Measurements from ENCODE around the gene ABCF3.

Gene ABCF3

DNA sequence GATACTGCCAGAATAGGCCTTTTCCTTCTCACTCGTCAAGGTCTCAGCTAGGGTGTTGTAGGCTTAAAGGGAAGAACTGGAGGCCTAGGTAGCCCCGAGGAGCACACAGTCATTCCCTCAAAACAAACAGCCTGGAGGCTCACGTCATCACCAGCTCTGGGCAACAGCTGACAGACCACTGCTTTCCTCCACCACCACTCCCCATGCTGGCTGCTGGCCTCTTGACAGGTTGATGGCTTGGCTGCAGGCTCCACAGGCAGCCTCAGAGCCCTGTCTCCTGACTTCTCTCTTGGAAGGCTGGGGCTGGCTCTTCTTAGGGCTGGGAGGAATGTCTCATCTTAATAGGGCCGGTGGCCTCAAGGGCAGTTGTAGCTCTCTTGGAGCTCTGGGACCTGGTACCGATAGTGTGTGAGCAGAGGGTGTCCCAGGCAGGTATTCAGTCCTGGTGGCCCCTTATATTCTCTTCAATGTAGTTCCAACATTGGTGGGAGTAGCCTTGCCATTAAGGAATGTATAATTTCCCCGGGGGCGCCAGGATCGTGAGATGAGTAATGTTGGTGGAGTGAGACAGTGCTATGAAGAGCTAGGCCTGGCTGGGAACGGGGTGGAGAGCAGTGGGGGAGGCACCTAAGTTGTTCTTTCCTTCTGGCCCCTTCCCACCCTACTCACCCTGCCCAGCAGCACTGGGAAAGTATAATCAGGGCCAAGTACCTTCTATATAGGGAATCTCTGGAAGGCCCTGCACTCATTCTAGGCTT lies 17.5 kb upstream of the ABCF3 start:
- DNase-seq: peak; percentile 81

GRCh38 chr3:184169896-184170875 lies 15.8 kb upstream of the ABCF3 start:
- no peak for DNase-seq

DNA sequence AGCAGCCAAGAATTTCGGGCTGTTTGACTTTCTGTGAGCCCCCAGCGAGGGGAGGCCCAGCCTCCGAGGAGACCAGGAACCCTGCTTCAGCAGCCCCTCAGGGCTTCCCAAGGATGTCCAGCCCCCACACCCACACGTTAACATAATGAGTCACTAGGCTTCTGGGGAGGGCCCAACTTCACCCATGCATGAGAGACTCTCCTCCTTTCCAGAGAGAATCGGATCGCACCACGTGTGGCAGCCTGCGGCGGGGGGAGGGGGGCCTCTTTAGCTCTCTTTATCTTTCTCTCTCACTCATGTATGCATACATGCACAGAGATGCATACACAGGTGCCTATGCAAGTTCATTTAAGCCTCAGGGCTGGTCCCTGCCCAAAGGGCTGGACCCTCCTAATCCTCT lies 14.4 kb upstream of the ABCF3 start:
- peak; percentile 63 for DNase-seq

GRCh38 chr3:184172681-184173373 lies 13.2 kb upstream of the ABCF3 start:
- DNase-seq: peak; percentile 82

DNA sequence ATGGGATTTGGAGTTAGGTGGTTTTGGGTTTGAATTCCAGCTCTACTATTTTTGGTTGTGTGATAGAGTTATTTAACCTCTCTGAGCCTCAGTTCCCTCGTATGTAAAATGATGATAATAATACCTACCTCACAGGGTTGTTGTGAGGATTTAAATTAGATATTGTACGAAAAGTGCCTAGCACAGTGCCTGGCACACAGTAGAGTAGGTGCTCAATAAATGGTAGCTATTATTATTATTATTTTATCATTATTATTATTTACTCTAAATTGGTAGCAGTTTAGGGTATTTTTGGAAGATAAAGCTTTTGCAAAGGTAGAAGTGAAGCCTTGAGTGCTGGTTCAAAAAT lies 12.7 kb upstream of the ABCF3 start:
- DNase-seq: no peak

DNA sequence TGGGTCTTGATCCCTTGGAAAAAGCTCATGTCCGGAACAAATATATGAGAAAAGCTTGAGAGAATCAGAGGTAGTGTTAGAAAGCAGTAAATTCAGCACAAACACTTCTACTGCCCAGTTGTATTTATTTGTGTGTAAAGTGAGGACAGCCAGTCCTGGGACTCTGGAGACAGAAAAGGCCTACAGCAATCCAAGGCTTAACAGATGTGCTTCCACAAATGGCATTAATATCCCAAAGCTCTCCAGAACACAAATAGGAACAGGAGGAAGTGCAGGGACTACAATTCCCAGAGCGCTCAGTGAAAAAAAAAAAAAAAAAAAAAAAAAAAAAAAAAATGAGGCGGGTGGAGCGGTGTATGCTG lies 11.7 kb upstream of the ABCF3 start:
- DNase-seq: no peak

DNA sequence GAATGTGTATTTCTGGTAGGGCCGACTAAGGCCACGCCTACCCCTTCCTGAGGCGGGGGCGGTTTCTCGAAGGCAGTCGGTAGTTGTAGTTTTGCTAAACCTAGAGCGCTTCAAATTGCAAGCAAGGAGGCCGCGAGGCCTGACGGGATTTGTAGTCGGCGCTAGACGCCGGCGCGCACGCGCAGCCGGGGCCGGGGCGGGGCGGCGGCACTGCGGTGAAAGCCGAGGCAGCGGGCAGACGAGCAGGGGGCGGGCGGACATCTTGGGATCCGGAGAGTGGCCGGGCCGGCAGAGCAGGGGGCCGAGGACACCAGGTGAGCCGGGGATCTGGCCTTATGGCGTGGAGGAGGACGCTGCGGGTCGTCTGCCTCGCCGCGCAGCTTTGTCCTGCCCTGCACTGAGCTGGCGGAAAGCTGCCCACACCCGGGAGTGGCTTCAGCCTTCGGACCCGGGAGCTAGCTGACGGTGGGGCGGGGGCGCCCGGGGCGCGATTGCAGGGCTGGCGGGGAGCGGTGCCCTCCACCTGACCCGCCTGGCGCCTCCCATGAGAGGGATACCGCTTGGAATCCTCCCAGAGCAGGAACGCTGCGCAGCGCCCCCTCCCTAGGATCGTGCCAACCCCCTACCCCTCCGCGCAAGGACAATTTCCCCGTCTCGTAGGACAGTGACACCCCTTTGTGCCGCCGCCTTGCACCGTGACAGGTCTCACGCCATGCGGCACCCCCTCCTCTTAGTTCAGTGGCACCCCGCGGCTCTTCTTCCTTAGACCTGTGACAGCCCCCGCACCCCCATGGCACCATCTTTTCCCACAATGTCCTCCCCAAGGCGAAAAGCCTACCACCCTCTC lies 11.1 kb upstream of the ABCF3 start, which contains the start of gene AP2M1:
Gene AP2M1 (plus strand): TSS at position 210 of the 847 bp plus-strand sequence. CDS start 2,139 bp downstream, outside the sequence.
- peak; percentile 100 for DNase-seq

- DNase-seq: no peak
Measured at GRCh38 chr3:184175506-184175905, 10.5 kb upstream of the ABCF3 start.

- no peak for DNase-seq
Measured at GRCh38 chr3:184175981-184176376, 10.0 kb upstream of the ABCF3 start.

DNA sequence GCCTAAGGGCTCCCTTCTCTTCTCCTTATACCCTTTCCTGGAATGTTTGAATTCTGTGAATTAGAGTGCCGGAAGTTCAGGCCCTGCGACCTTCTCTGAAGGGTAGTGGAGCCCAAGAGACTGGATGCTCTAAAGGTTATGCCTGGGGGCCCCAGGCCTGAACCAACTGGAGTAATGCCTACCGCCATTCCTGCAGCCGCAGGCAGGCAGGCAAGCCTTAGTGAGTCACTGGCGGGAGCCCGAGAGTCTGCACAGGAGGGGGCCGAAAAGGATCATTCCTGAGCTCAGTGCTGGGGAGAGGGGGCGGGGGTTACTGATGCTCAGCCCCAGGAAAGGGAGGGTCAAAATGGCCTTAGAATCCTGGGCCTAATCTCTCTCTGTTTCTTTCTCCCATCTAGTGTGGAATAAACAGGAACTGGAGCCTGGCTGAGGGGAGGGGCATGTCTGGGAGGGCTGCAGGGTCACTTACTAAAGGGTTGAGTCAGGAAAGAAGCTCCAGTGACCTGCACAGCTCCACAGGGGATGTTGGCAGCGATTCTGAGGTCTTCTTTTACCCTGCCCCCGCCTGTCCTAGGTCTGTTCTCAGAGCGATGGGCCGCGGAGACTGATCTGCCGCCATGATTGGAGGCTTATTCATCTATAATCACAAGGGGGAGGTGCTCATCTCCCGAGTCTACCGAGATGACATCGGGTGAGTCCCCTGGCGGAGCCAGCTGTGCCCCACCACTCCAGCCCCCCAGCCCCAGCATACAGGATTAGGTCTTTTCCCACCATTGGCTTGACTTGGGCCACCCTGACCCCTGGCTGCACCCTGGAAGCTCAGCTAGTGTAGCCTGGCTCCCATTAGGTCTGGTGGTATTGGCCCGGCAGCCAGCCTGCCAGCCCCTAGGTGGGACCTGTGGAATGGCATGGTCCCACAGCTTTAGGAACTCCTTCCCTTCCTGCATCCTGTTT lies 9.3 kb upstream of the ABCF3 start:
- peak; percentile 97 for DNase-seq

GRCh38 chr3:184177331-184177731 lies 8.7 kb upstream of the ABCF3 start:
- DNase-seq: peak; percentile 58

GRCh38 chr3:184177767-184178306 lies 8.2 kb upstream of the ABCF3 start:
- DNase-seq: no peak

DNA sequence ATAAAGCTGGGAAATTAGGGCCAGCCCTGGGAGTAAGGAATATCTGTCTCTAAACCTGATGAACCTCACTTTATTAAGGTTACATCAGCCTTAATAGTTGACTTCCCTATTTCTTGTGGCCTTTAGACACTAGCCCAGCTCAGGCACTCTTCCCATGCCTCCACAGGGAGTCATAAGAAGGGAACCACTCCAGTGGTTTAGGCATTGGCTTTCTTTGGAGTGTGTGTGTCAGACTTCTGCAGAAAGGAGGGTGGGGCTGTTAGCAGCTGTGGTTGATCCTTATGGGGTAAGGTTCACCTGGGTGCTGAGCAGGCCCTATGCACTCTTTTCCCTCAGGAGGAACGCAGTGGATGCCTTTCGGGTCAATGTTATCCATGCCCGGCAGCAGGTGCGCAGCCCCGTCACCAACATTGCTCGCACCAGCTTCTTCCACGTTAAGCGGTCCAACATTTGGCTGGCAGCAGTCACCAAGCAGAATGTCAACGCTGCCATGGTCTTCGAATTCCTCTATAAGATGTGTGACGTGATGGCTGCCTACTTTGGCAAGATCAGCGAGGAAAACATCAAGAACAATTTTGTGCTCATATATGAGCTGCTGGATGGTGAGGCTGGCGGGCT lies 7.4 kb upstream of the ABCF3 start:
- DNase-seq: no peak

DNA sequence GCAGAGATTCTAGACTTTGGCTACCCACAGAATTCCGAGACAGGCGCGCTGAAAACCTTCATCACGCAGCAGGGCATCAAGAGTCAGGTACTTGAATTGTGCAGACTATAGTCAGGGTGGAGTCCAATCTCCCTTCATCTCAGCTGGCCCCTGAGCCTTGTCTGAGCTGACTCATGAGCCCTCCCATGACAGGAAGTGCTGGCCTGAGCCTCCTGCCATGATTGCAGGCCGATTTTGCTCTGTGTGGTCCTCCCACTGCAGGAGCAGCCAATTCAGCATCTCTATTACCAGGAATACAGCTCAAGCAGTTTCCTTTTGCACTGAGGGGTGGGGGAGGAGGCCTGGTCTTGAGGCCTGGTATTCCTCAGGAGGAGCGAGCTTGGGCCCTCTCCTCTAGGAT lies 5.8 kb upstream of the ABCF3 start:
- DNase-seq: peak; percentile 35

GRCh38 chr3:184181596-184181995 lies 4.4 kb upstream of the ABCF3 start:
- DNase-seq: no peak

- DNase-seq: no peak
Measured at GRCh38 chr3:184183679-184184078, 2.3 kb upstream of the ABCF3 start.

DNA sequence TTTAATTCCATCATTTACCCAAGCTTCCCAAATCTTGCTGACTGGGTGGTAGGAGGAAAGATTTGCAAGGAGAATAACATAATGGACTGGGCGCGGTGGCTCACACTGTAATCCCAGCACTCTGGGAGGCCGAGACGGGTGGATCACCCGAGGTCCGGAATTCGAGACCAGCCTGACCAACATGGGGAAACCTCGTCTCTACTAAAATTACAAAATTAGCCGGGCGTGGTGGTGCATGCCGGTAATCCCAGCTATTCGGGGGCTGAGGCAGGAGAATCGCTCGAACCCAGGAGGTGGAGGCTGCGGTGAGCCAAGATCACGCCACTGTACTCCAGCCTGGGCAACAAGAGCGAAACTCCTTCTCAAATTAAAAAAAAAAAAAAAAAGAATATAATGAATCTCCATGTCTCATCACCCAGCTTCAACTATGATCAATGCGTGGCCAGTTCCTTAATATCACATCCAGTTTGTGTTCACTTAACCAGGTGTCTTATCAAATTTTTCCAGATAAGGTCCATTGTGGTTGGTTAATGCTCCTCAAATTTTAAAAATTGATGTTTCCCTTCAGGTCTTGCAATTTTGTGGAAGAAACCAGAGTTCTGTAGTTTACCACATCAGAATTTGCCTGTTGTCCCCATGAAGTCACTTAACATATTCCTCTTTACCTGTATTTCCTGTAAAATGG lies 1.3 kb upstream of the ABCF3 start:
- no peak for DNase-seq

GRCh38 chr3:184185461-184186183 lies 377 bp upstream of the ABCF3 start:
- peak; percentile 99 for DNase-seq

DNA sequence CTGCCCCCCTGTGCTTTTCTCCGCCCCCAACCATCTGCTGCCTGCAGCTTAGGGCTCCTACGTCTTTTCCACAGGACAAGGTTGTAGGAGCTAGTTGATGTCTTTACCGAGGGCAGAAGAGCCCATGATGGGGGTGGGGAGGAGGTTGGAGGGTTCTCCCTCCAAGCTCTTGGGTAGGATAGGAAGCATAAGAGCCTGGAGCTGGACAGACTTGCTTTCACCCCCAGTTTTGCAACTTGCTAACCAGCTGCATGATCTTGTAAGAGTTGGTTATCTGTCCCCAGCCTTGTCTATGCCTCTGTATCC lies 856 bp downstream of the ABCF3 start:
- DNase-seq: no peak

All from fibroblast of upper back skin (primary cell).